HepG2 (cell line): ENCODE measurements around the gene PPIL6. TPM values are rescaled to one million over a fixed set of nuclear protein-coding genes. Genes with fewer than 3 reads are reported as not detected.
"Not testable (repeated sequence)": the region's sequence is repeated elsewhere in the genome, so short reads cannot be mapped to it uniquely, and the experiment has no call there.

ENCODE experiments used
- ATAC-seq: fragments of 200-7000 bp; cut with Tn5 transposase; 3 replicates; pipeline ENCODE4 v1.9.1; 2020; ENCODE audit warnings: mild to moderate bottlenecking, moderate library complexity
- BruUV-seq: library from RNA; stranded (reverse); fragments of 400-500 nt; replicated peaks from 2 replicates; lab custom pipeline; 2021; lab: Mats Ljungman, UMichigan
- CTCF ChIA-PET: fragments of 300-600 bp; formaldehyde crosslinking; extraction: SDS; loops from one replicate; lab custom pipeline; 2021; ENCODE audit warnings: low total read pairs, inconsistent platforms, low intra/inter-chr PET ratio; lab: Yijun Ruan, JAX
- POLR2A ChIA-PET: fragments of 350-600 bp; sonication (Branson Sonifier 250); formaldehyde crosslinking; loops from one replicate; lab custom pipeline; 2020; ENCODE audit warnings: antibody characterized with exemption, inconsistent platforms; lab: Yijun Ruan, JAX
- DNase-seq: peaks from one replicate; pipeline ENCODE4 v3.0.0-alpha.2; 2015; ENCODE audit warnings: low spot score
- FAIRE-seq: peaks from 3 replicates; lab custom pipeline; 2011; peaks lifted over from hg19 to GRCh38; lab: Jason Lieb, UNC
- H2AFZ ChIP-seq: one replicate; pipeline ENCODE4 v1.6.1; 2011; ENCODE audit warnings: low read length, inconsistent platforms
- H3K27ac ChIP-seq: fragments of 300-600 bp; 3 replicates; pipeline ENCODE4 v1.8.0; 2011; ENCODE audit warnings: mixed run types, mild to moderate bottlenecking, mixed read lengths, low read length, inconsistent platforms; ENCODE audit not compliant: insufficient read depth; ENCODE audit errors: extremely low read length
- H3K27me3 ChIP-seq, 2 experiments: fragments of 200-600 bp in 1 of 2; 2 replicates in 1 of 2; 3 replicates in 1 of 2; pipeline versions ENCODE4 v1.6.0 to v1.8.0; 2011; ENCODE audit warnings: low read length in 2 of 2, mild to moderate bottlenecking in 2 of 2, moderate library complexity in 2 of 2, inconsistent platforms in 1 of 2; ENCODE audit not compliant: insufficient read depth in 2 of 2, control insufficient read depth in 1 of 2
- H3K36me3 ChIP-seq, 2 experiments: fragments of 200-600 bp in 1 of 2; replicated peaks in 1 of 2; 2 replicates in 1 of 2; 3 replicates in 1 of 2; pipeline versions ENCODE4 v1.5.1 to v1.8.0; 2011; ENCODE audit warnings: low read length in 2 of 2, inconsistent platforms in 1 of 2; ENCODE audit not compliant: insufficient read depth in 2 of 2, control insufficient read depth in 1 of 2
- H3K4me1 ChIP-seq: 2 replicates; pipeline ENCODE4 v1.5.1; 2012; ENCODE audit warnings: low read length, inconsistent platforms; ENCODE audit not compliant: insufficient read depth
- H3K4me2 ChIP-seq: 2 replicates; pipeline ENCODE4 v1.6.0; 2011; ENCODE audit warnings: low read depth, low read length, inconsistent platforms
- H3K4me3 ChIP-seq, 3 experiments: fragments of 200-600 bp in 1 of 3; sonication (generic), shearing (Covaris generic) in 1 of 3; replicated peaks in 1 of 3; 2 replicates each; pipeline ENCODE4 v1.5.1; 2011 to 2016; ENCODE audit warnings: low read length in 3 of 3, inconsistent platforms in 2 of 3, low read depth in 2 of 3, mild to moderate bottlenecking in 2 of 3, control low read depth in 1 of 3, mixed read lengths in 1 of 3; ENCODE audit not compliant: insufficient read depth in 1 of 3
- H3K79me2 ChIP-seq: one replicate; pipeline ENCODE4 v1.6.1; 2011; ENCODE audit warnings: low read length, inconsistent platforms; ENCODE audit not compliant: insufficient read depth
- H3K9ac ChIP-seq: 2 replicates; pipeline ENCODE4 v1.6.0; 2011; ENCODE audit warnings: mild to moderate bottlenecking, low read depth, low read length, inconsistent platforms; ENCODE audit not compliant: insufficient read depth
- H3K9me3 ChIP-seq: 2 replicates; pipeline ENCODE4 v1.5.1; 2012; ENCODE audit warnings: mild to moderate bottlenecking, low read length
- H4K20me1 ChIP-seq: 2 replicates; pipeline ENCODE4 v1.6.0; 2011; ENCODE audit warnings: inconsistent platforms, mild to moderate bottlenecking, low read length, moderate library complexity; ENCODE audit not compliant: insufficient read depth
- HNRNPL ChIP-seq: fragments of 200-400 bp; formaldehyde crosslinking; IDR thresholded peaks from 2 replicates; pipeline ENCODE4 v1.6.1; 2017; ENCODE audit warnings: mild to moderate bottlenecking, low read depth, low read length
- MAFF ChIP-seq: IDR thresholded peaks from 2 replicates; pipeline ENCODE4 v1.6.1; 2011; ENCODE audit warnings: low read depth, low read length, improper control_type of control experiment
- MAFK ChIP-seq, 2 experiments: IDR thresholded peaks in 1 of 2; conservative IDR thresholded peaks in 1 of 2; 2 replicates each; pipeline ENCODE4 v1.6.1; 2011; ENCODE audit warnings: improper control_type of control experiment in 2 of 2, low read length in 2 of 2
- WGBS: methylation state at CpG from one replicate; pipeline ENCODE4 v1.1.6; 2017; ENCODE audit warnings: low lambda C conversion rate; 5-methylcytosine and 5-hydroxymethylcytosine counted together
- in situ Hi-C: cut with HindIII; loops from 2 replicates; pipeline ENCODE4 v1.10.0; 2017; ENCODE audit warnings: low pct_unique_long_range_greater_than_20kb; ENCODE audit not compliant: extremely low pct_ligation_motif_present
- intact Hi-C: fragments of 100-400 bp; cut with micrococcal nuclease; formaldehyde crosslinking; loops from one replicate; pipeline ENCODE4 v1.10.0; 2022; ENCODE audit not compliant: unreplicated experiment
- polyA plus RNA-seq, 8 experiments: library from polyadenylated mRNA; depleted of rRNA in 3 of 8; stranded (reverse) in 7 of 8; unstranded in 1 of 8; fragments of >200 nt; fragmentation: Illumina TruSeq in 4 of 8; extraction: Trizol in 4 of 8; gene quantifications; 2 replicates each; pipeline versions ENCODE4 v1.2.1 to v1.2.3, GENCODE V29; 2011 to 2016; ENCODE audit warnings: low read depth in 4 of 8, missing spikeins in 1 of 8, mixed read lengths in 1 of 8; ENCODE audit not compliant: insufficient read depth in 1 of 8
- total RNA-seq, 5 experiments: library from RNA; depleted of rRNA; stranded (reverse); fragments of >200 nt; fragmentation: Illumina TruSeq; extraction: Trizol; gene quantifications; 2 replicates each; pipeline ENCODE4 v1.2.3, GENCODE V29; 2016; ENCODE audit warnings: low read depth in 1 of 5
- TF ChIP-seq, protein P1 (sequence below): sonication (generic); formaldehyde crosslinking; IDR thresholded peaks from 2 replicates; pipeline ENCODE4 v1.4.0; 2020; ENCODE audit warnings: missing genetic modification reagents, borderline replicate concordance

The PPIL6 gene
- total and polyA plus RNA-seq, 2 of the 13 experiments (the other 11 are each of a cell fraction or from before 2014, with no cell fraction given): 0.22 to 0.46 TPM

DNA sequence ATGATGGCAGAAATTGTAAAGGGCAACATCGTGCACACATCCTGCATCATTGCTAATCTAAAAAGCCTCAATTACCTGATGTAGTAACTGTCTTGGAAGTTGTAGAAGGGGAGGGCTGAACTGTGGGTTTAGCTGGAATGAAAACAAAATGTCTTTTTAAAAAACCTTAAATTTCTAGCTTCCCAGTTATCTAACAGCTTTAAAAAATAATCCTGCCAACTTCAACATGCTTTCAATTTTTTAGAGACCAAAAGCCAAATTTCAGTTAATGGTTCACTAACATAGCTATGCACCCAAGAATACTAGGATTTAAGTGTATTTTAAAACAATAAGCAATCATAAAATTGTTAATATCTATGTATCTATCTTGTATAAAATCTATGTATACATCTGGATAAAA is 70.1 kb downstream of the PPIL6 start (continued):
- TF ChIP-seq HNRNPL: no peak

GRCh38 chr6:109369728-109370127 is 70.7 kb downstream of the PPIL6 start:
- ChIA-PET CTCF (no interaction called here), POLR2A (interaction anchor here (1.4 to 2.0 kb wide), 2 partner anchors 12 to 14 kb away, joined by 5 to 9 read pairs; partner anchors contain the start of gene CD164)
- 97% methylated on average over 4 of the region's 4 CpGs for WGBS
- H3K27ac ChIP-seq: no peak overlapping the region
- H3K9ac ChIP-seq: no peak overlapping the region
- H3K36me3 ChIP-seq: peaks cover 13 to 79% of the 10 kb centered on the region in 2 experiments
- in situ Hi-C loops (no loop called here), intact Hi-C loops (no loop called here)
- H4K20me1 ChIP-seq: peaks cover 4% of the 10 kb centered on the region; the same call in 1 of the 2 replicates
- H3K79me2 ChIP-seq: peaks cover 3% of the 10 kb centered on the region
- BruUV-seq: no TSS peak
- H3K4me1 ChIP-seq: no peaks in the 10 kb centered on the region
- H3K4me2 ChIP-seq: no peak overlapping the region
- no peak for ATAC-seq
- no peak for FAIRE-seq
- no peaks in the 10 kb centered on the region for H3K27me3 ChIP-seq
- no peak overlapping the region for H3K4me3 ChIP-seq
- DNase-seq: no peak
- TF ChIP-seq, protein P1, sequence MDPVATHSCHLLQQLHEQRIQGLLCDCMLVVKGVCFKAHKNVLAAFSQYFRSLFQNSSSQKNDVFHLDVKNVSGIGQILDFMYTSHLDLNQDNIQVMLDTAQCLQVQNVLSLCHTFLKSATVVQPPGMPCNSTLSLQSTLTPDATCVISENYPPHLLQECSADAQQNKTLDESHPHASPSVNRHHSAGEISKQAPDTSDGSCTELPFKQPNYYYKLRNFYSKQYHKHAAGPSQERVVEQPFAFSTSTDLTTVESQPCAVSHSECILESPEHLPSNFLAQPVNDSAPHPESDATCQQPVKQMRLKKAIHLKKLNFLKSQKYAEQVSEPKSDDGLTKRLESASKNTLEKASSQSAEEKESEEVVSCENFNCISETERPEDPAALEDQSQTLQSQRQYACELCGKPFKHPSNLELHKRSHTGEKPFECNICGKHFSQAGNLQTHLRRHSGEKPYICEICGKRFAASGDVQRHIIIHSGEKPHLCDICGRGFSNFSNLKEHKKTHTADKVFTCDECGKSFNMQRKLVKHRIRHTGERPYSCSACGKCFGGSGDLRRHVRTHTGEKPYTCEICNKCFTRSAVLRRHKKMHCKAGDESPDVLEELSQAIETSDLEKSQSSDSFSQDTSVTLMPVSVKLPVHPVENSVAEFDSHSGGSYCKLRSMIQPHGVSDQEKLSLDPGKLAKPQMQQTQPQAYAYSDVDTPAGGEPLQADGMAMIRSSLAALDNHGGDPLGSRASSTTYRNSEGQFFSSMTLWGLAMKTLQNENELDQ (CRISPR knock-in tag): no peak
- TF ChIP-seq MAFF (peak; percentile 79), MAFK (conservative IDR thresholded peaks at IDR 0.05 in 1 of 2, IDR thresholded peaks at IDR 0.05 in 1 of 2; ENCODE audit: low read length in 2 of 2) (peak; percentile 66 to 70)
- H3K9me3 ChIP-seq: no peaks in the 10 kb centered on the region
- no peak overlapping the region for H2AFZ ChIP-seq

DNA sequence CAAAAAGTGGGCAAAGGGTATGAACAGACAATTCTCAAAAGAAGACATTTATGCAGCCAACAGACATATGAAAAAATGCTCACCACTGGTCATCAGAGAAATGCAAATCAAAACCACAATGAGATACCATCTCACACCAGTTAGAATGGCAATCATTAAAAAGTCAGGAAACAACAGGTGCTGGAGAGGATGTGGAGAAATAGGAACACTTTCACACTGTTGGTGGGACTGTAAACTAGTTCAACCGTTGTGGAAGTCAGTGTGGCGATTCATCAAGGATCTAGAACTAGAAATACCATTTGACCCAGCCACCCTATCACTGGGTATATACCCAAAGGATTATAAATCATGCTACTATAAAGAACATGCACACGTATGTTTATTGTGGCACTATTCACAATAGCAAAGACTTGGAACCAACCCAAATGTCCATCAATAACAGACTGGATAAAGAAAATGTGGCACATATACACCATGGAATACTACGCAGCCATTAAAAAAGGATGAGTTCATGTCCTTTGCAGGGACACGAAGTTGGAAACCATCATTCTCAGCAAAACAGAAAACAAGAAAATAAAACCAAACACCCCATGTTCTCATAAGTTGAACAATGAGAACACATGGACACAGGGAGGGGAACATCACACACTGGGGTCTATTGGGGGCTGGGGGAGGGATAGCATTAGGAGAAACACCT is 75.9 kb downstream of the PPIL6 start:
- POLR2A ChIA-PET, DNase-seq, H3K9ac ChIP-seq, CTCF ChIA-PET, H4K20me1 ChIP-seq, ATAC-seq, H3K9me3 ChIP-seq, H3K27ac ChIP-seq, H3K27me3 ChIP-seq, FAIRE-seq, H2AFZ ChIP-seq, in situ Hi-C loops, BruUV-seq, H3K4me2 ChIP-seq, H3K79me2 ChIP-seq, H3K4me1 ChIP-seq, H3K4me3 ChIP-seq: not testable (repeated sequence)
- WGBS: 97% methylated on average over 5 of the region's 5 CpGs
- intact Hi-C loops: loop anchor here (5.0 kb wide), 1 partner anchor 67 kb away; no protein-coding TSS in a partner anchor
- peaks cover 3 to 56% of the 10 kb centered on the region in 2 experiments for H3K36me3 ChIP-seq
